Measurements from ENCODE around the gene OXGR1.
"Not testable (repeated sequence)": the region's sequence is repeated elsewhere in the genome, so short reads cannot be mapped to it uniquely, and the experiment has no call there.

The OXGR1 gene

DNA sequence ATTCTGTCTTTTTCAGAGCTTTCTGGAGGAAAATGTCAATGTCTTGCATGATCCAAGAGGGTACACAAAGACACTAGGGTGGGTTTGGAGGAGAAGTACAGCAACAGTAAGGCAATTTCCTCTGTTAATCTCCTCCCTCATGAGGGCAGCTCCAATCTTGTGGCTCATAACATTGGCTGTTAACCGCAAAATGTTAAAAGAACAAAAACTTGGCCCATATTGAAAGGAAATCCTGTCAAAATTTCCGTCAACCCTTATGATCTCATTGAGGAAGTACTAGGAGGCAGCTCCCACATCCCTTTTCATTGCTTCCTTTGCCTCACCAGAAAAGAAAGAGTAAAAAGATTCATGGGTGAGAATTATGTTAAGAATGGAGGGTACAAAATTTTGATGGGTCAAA, 11.6 kb downstream of the OXGR1 start:
- no peak for DNase-seq

GRCh38 chr13:96979861-96980260, 14.4 kb downstream of the OXGR1 start:
- DNase-seq; in situ Hi-C loops (cut with HindIII; ENCODE audit: low pct_ligation_motif_present, low pct_unique_long_range_greater_than_20kb, low sequenced_read_pairs): not testable (repeated sequence)

More for the DNA sequence above, 11.6 kb downstream of the OXGR1 start:
- in situ Hi-C loops (cut with HindIII; ENCODE audit: low pct_ligation_motif_present, low pct_unique_long_range_greater_than_20kb, low sequenced_read_pairs): no loop called here

GRCh38 chr13:96968027-96968426, 26.2 kb downstream of the OXGR1 start:
- DNase-seq: no peak
- in situ Hi-C loops (cut with HindIII; ENCODE audit: low pct_ligation_motif_present, low pct_unique_long_range_greater_than_20kb, low sequenced_read_pairs): no loop called here

GRCh38 chr13:96967248-96967745, 27.0 kb downstream of the OXGR1 start:
- in situ Hi-C loops (cut with HindIII; ENCODE audit: low pct_ligation_motif_present, low pct_unique_long_range_greater_than_20kb, low sequenced_read_pairs): no loop called here
- DNase-seq: no peak

- DNase-seq: no peak
- in situ Hi-C loops (cut with HindIII; ENCODE audit: low pct_ligation_motif_present, low pct_unique_long_range_greater_than_20kb, low sequenced_read_pairs): no loop called here
Observed at GRCh38 chr13:96966415-96967102, 27.7 kb downstream of the OXGR1 start.

DNA sequence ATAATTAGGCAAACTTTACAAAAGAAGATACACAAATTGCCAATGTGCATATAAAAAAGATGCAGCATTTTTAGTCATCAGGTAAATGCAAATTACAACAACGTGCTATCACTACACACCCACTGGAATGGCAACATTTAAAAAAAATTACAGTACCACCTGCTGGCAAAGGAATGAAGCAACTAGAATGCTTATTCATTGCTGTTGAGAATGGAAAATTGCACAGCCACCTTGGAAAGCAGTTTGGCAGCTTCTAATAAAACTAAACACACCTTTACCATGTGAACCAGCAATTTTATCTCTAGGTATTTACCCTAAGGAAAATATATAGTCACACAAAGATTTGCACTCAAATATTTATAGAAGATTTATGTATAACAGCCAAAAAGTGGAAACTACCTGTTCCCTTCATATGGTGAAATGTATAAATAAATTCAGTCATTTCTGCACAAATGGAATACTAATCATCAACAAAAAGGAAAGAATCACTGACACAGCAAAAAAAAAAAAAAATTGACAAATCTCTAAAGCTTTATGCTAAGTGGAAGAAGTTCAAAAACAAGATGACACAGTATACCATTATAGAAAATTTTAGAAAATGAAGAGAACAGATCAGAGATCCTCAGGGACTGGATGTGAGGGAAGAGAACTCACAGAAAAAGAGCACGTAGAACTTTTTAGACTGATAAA, 30.3 kb downstream of the OXGR1 start:
- no peak for DNase-seq
- in situ Hi-C loops (cut with HindIII; ENCODE audit: low pct_ligation_motif_present, low pct_unique_long_range_greater_than_20kb, low sequenced_read_pairs): no loop called here

DNA sequence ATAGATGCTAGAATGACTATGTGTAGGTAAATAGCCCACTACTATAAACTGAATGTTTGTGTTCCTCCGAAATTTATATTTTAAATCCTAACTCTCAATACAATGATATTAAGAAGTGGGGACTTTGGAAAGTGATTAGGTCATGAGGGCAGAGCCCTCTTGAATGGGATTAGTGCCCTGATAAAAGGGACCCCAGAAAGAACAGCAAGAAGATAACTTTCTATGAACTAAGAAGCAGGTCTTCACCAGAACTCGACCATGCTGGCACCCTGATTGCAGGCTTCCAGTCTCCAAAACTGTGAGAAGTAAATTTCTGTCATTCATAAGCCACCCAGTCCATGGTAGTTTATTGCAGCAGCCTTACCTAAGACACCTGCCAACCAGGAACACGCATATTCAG, 33.9 kb downstream of the OXGR1 start:
- no peak for DNase-seq
- in situ Hi-C loops (cut with HindIII; ENCODE audit: low pct_ligation_motif_present, low pct_unique_long_range_greater_than_20kb, low sequenced_read_pairs): no loop called here

DNA sequence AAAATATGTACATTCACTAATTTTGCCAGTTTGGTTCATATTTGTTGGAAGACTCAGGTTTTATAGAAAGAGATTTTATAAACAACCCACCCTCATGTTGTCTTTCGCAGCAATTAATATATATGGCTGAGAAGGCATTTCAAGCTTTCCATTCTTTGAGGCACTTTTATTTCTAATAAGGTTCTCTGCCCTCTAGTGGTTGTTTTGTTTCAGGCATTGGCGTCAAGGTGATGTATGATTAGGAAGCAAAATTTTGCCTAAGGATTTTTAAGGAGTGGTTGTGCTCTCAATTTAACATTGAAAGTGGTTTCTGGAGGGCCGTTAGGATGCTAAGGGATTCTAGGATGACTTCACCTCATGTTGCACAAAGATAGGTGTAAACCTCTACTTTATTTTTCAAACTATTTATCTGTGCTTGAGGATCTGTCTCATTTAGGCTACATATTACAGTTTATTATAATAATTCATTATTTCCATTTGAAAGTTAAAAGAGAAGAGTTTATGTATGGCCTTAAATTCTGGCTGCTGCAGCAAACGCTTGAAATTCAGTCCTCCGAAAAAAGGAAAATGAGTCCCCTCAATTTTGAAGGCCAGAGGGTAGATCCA, 35.9 kb downstream of the OXGR1 start:
- peak; percentile 38 for DNase-seq

GRCh38 chr13:96952595-96952994, 41.7 kb downstream of the OXGR1 start:
- in situ Hi-C loops (cut with HindIII; ENCODE audit: low pct_ligation_motif_present, low pct_unique_long_range_greater_than_20kb, low sequenced_read_pairs): no loop called here
- DNase-seq: no peak

More for the DNA sequence above, 35.9 kb downstream of the OXGR1 start:
- in situ Hi-C loops (cut with HindIII; ENCODE audit: low pct_ligation_motif_present, low pct_unique_long_range_greater_than_20kb, low sequenced_read_pairs): no loop called here

- DNase-seq: no peak
- in situ Hi-C loops (cut with HindIII; ENCODE audit: low pct_ligation_motif_present, low pct_unique_long_range_greater_than_20kb, low sequenced_read_pairs): no loop called here
Observed at GRCh38 chr13:96948127-96948526, 46.1 kb downstream of the OXGR1 start.

GRCh38 chr13:96947343-96947910, 46.8 kb downstream of the OXGR1 start:
- in situ Hi-C loops (cut with HindIII; ENCODE audit: low pct_ligation_motif_present, low pct_unique_long_range_greater_than_20kb, low sequenced_read_pairs): no loop called here
- DNase-seq: no peak

- in situ Hi-C loops (cut with HindIII; ENCODE audit: low pct_ligation_motif_present, low pct_unique_long_range_greater_than_20kb, low sequenced_read_pairs): no loop called here
- no peak for DNase-seq
Observed at GRCh38 chr13:96946709-96947311, 47.5 kb downstream of the OXGR1 start.

DNA sequence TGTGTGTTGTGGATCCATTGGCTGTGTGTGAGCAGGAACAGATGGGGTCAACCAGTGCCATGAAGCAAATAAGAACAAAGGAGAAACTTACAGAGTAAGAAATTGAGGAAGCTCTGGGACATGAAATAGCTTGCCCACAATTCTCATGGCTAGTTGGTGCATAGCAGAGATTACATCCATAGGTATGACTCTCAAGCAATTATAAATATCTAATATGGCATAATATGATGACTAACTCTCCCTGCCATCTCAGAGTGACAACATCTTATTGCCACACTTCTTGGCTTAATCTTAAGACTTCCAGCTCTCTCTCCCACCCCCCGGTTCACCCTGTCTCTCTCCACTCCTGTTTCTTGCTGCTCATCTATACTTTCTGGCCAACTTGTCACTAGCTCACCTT, 53.3 kb downstream of the OXGR1 start:
- no peak for DNase-seq
- in situ Hi-C loops (cut with HindIII; ENCODE audit: low pct_ligation_motif_present, low pct_unique_long_range_greater_than_20kb, low sequenced_read_pairs): no loop called here

DNA sequence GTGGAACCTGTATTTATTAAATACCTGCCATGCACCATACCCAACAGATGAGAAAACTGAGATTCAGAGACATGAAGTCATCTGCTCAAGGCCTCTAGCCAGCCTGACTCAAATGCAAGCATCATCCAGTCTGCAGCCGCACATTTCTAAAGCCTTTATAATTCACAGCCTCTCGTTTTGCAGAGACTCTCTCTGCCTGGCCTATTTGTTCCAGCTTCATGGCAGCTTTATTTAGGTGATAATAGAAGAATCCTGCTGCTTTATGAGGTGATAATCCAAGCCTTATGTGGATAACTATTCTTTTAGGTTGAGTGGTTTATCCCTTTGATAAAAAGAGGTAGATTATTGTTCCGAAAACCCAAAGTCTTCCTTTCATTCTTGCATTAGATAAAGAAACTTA, 58.4 kb downstream of the OXGR1 start:
- no peak for DNase-seq
- in situ Hi-C loops (cut with HindIII; ENCODE audit: low pct_ligation_motif_present, low pct_unique_long_range_greater_than_20kb, low sequenced_read_pairs): no loop called here

Measured in ACHN (cell line).